ENCODE measurements around the gene CST6.

GRCh38 chr11:66017321-66017720 lies 5.5 kb downstream of the CST6 start:
- TF ChIP-seq, protein P1, sequence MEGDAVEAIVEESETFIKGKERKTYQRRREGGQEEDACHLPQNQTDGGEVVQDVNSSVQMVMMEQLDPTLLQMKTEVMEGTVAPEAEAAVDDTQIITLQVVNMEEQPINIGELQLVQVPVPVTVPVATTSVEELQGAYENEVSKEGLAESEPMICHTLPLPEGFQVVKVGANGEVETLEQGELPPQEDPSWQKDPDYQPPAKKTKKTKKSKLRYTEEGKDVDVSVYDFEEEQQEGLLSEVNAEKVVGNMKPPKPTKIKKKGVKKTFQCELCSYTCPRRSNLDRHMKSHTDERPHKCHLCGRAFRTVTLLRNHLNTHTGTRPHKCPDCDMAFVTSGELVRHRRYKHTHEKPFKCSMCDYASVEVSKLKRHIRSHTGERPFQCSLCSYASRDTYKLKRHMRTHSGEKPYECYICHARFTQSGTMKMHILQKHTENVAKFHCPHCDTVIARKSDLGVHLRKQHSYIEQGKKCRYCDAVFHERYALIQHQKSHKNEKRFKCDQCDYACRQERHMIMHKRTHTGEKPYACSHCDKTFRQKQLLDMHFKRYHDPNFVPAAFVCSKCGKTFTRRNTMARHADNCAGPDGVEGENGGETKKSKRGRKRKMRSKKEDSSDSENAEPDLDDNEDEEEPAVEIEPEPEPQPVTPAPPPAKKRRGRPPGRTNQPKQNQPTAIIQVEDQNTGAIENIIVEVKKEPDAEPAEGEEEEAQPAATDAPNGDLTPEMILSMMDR (IDR thresholded peaks at IDR 0.05): no peak
- TF ChIP-seq POLR2A (IDR thresholded peaks at IDR 0.05): no peak
